GM12878 (cell line): ENCODE data around the gene OR52E6. TPM values are rescaled to one million over a fixed set of nuclear protein-coding genes. Genes with fewer than 3 reads are reported as not detected.

ENCODE experiments used
- ATAC-seq: fragments of 200-7000 bp; cut with Tn5 transposase; 3 replicates; pipeline ENCODE4 v1.9.1; 2020; ENCODE audit warnings: mild to moderate bottlenecking, moderate library complexity
- BruUV-seq: library from RNA; stranded (reverse); fragments of 400-500 nt; replicated peaks from 2 replicates; lab custom pipeline; 2021; lab: Mats Ljungman, UMichigan
- CTCF ChIA-PET: fragments of 300-600 bp; sonication (Branson Sonifier 250); formaldehyde crosslinking; extraction: SDS; loops from one replicate; lab custom pipeline; 2021; ENCODE audit warnings: inconsistent platforms; lab: Yijun Ruan, JAX
- POLR2A ChIA-PET: fragments of 350-600 bp; formaldehyde crosslinking; extraction: SDS; loops from one replicate; lab custom pipeline; 2021; ENCODE audit warnings: inconsistent platforms; lab: Charles Lee
- RAD21 ChIA-PET: fragments of 300-600 bp; sonication (Branson Sonifier 250); formaldehyde crosslinking; loops from one replicate; lab custom pipeline; 2023; ENCODE audit warnings: antibody characterized with exemption; ENCODE audit not compliant: unreplicated experiment; lab: Charles Lee
- SMC1A ChIA-PET: fragments of 300-600 bp; sonication (Branson Sonifier 250); formaldehyde crosslinking; loops from one replicate; lab custom pipeline; 2023; ENCODE audit not compliant: unreplicated experiment, uncharacterized antibody; lab: Charles Lee
- DNase-seq: peaks from one replicate; pipeline ENCODE4 v3.0.0-alpha.2; 2011; ENCODE audit warnings: low read depth, low spot score
- FAIRE-seq: peaks from 3 replicates; lab custom pipeline; 2011; peaks lifted over from hg19 to GRCh38; lab: Jason Lieb, UNC
- H2AFZ ChIP-seq: 2 replicates; pipeline ENCODE4 v1.6.0; 2011; ENCODE audit warnings: low read depth, low read length, control low read depth; ENCODE audit not compliant: control insufficient read depth
- H3K27ac ChIP-seq: 2 replicates; pipeline ENCODE4 v1.5.1; 2011; ENCODE audit warnings: control low read depth; ENCODE audit not compliant: control insufficient read depth, insufficient read depth
- H3K27me3 ChIP-seq, 2 experiments: replicated peaks in 1 of 2; 2 replicates each; pipeline versions ENCODE4 v1.6.0 to v1.6.1; 2011; ENCODE audit warnings: low read length in 1 of 2; ENCODE audit not compliant: control insufficient read depth in 2 of 2, insufficient read depth in 2 of 2
- H3K36me3 ChIP-seq, 2 experiments: 2 replicates each; pipeline ENCODE4 v1.5.1; 2011; ENCODE audit warnings: low read length in 1 of 2; ENCODE audit not compliant: control insufficient read depth in 2 of 2, insufficient read depth in 2 of 2
- H3K4me1 ChIP-seq: 2 replicates; pipeline ENCODE4 v1.6.1; 2011; ENCODE audit warnings: mild to moderate bottlenecking, low read length, moderate library complexity, mixed read lengths; ENCODE audit not compliant: control insufficient read depth, insufficient read depth
- H3K4me2 ChIP-seq: 2 replicates; pipeline ENCODE4 v1.6.0; 2011; ENCODE audit warnings: control low read depth; ENCODE audit not compliant: control insufficient read depth, insufficient read depth
- H3K4me3 ChIP-seq: fragments of 200-600 bp; sonication (generic); 2 replicates; pipeline ENCODE4 v1.5.1; 2016
- H3K79me2 ChIP-seq: 2 replicates; pipeline ENCODE4 v1.6.0; 2011; ENCODE audit warnings: low read length; ENCODE audit not compliant: control insufficient read depth, insufficient read depth
- H3K9ac ChIP-seq: 2 replicates; pipeline ENCODE4 v1.8.0; 2011; ENCODE audit warnings: low read length, control low read depth, mixed read lengths; ENCODE audit not compliant: control insufficient read depth, insufficient read depth
- H3K9me3 ChIP-seq: replicated peaks from 3 replicates; pipeline ENCODE4 v1.5.1; 2011; ENCODE audit warnings: mild to moderate bottlenecking, low read length; ENCODE audit not compliant: control insufficient read depth, insufficient read depth
- H4K20me1 ChIP-seq: 2 replicates; pipeline ENCODE4 v1.6.0; 2011; ENCODE audit not compliant: control insufficient read depth, insufficient read depth
- CREM ChIP-seq: IDR thresholded peaks from 2 replicates; pipeline ENCODE4 v1.6.1; 2014; ENCODE audit warnings: antibody characterized with exemption, low read depth
- RELA ChIP-seq: fragments of 450-650 bp; IDR thresholded peaks from 2 replicates; pipeline ENCODE4 v1.8.0; 2014; ENCODE audit warnings: borderline replicate concordance; ENCODE audit not compliant: partially characterized antibody
- SIN3A ChIP-seq: IDR thresholded peaks from 2 replicates; pipeline ENCODE4 v1.6.1; 2012; ENCODE audit warnings: low read depth, low read length, improper control_type of control experiment
- WGBS: methylation state at CpG from one replicate; pipeline ENCODE4 v1.1.6; 2016; ENCODE audit warnings: low lambda C conversion rate; ENCODE audit not compliant: insufficient replicate concordance, insufficient coverage; ENCODE audit errors: missing lambda C conversion rate; 5-methylcytosine and 5-hydroxymethylcytosine counted together
- in situ Hi-C: fragments of 300-500 bp; cut with MboI; formaldehyde crosslinking; loops from 9 replicates; pipeline ENCODE4 v1.14.3; 2018; ENCODE audit warnings: mixed read lengths
- intact Hi-C: fragments of 100-400 bp; cut with micrococcal nuclease; formaldehyde crosslinking; loops from one replicate; pipeline ENCODE4 v1.14.2; 2022; ENCODE audit not compliant: unreplicated experiment
- polyA plus RNA-seq, 11 experiments: library from polyadenylated mRNA; depleted of rRNA in 4 of 11; unstranded in 6 of 11; stranded (reverse) in 5 of 11; fragments of >200 nt; fragmentation: Nextera tagmentation in 4 of 11; fragmentation: Illumina TruSeq in 1 of 11; extraction: Ambion mirVana in 4 of 11; extraction: Trizol in 1 of 11; gene quantifications; 1 replicate in 1 of 11; 2 replicates in 10 of 11; pipeline versions ENCODE4 v1.2.1 to v1.2.3, GENCODE V29; 2011 to 2016; ENCODE audit warnings: inconsistent platforms in 2 of 11, missing spikeins in 2 of 11, low read depth in 1 of 11
- total RNA-seq, 4 experiments: library from RNA; depleted of rRNA in 3 of 4; stranded (reverse); fragments of >200 nt in 3 of 4; fragmentation: Illumina TruSeq in 1 of 4; extraction: Trizol in 1 of 4; gene quantifications; 2 replicates each; pipeline versions ENCODE4 v1.2.1 to v1.2.3, GENCODE V29; 2013 to 2021
- TF ChIP-seq, protein P1 (sequence below): fragments of 450-650 bp; IDR thresholded peaks from 2 replicates; pipeline ENCODE4 v1.6.1; 2018; ENCODE audit warnings: borderline replicate concordance, mild to moderate bottlenecking; ENCODE audit not compliant: partially characterized antibody
- TF ChIP-seq, protein P2 (sequence below): IDR thresholded peaks from 2 replicates; pipeline ENCODE4 v1.6.1; 2012; ENCODE audit warnings: mild to moderate bottlenecking, low read depth, low read length

Gene OR52E6
- total and polyA plus RNA-seq, 10 of the 15 experiments (the other 5 are each of a cell fraction or from before 2014, with no cell fraction given): not detected

DNA sequence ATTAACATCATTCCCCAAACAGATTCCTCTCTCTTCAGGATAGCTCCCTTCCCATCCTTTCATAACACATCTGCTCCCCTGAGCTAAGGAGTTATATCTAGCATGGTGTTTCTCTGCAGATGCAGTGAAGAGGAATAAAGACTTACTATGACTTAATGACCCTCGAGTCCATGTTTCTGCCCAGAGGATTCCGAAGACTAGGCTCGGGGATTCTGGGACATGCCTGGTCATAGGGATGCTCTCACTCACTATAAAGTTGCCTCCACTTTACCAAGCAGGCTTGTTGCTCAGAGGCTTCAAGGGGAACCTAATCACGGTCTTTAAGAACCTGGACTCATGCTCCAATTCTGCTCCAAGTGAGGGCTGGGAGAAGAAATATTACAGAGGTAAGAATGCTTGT lies 38.6 kb upstream of the OR52E6 start, which contains the start of gene OR52E4:
Gene OR52E4 (plus strand): TSS at position 301 of the 400 bp plus-strand sequence. CDS start 3,664 bp downstream, outside the sequence.
- H4K20me1 ChIP-seq: no peaks in the 10 kb centered on the region
- TF ChIP-seq SIN3A: no peak
- TF ChIP-seq, protein P1, sequence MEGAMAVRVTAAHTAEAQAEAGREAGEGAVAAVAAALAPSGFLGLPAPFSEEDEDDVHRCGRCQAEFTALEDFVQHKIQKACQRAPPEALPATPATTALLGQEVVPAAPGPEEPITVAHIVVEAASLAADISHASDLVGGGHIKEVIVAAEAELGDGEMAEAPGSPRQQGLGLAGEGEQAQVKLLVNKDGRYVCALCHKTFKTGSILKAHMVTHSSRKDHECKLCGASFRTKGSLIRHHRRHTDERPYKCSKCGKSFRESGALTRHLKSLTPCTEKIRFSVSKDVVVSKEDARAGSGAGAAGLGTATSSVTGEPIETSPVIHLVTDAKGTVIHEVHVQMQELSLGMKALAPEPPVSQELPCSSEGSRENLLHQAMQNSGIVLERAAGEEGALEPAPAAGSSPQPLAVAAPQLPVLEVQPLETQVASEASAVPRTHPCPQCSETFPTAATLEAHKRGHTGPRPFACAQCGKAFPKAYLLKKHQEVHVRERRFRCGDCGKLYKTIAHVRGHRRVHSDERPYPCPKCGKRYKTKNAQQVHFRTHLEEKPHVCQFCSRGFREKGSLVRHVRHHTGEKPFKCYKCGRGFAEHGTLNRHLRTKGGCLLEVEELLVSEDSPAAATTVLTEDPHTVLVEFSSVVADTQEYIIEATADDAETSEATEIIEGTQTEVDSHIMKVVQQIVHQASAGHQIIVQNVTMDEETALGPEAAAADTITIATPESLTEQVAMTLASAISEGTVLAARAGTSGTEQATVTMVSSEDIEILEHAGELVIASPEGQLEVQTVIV: no peak
- TF ChIP-seq, protein P2, sequence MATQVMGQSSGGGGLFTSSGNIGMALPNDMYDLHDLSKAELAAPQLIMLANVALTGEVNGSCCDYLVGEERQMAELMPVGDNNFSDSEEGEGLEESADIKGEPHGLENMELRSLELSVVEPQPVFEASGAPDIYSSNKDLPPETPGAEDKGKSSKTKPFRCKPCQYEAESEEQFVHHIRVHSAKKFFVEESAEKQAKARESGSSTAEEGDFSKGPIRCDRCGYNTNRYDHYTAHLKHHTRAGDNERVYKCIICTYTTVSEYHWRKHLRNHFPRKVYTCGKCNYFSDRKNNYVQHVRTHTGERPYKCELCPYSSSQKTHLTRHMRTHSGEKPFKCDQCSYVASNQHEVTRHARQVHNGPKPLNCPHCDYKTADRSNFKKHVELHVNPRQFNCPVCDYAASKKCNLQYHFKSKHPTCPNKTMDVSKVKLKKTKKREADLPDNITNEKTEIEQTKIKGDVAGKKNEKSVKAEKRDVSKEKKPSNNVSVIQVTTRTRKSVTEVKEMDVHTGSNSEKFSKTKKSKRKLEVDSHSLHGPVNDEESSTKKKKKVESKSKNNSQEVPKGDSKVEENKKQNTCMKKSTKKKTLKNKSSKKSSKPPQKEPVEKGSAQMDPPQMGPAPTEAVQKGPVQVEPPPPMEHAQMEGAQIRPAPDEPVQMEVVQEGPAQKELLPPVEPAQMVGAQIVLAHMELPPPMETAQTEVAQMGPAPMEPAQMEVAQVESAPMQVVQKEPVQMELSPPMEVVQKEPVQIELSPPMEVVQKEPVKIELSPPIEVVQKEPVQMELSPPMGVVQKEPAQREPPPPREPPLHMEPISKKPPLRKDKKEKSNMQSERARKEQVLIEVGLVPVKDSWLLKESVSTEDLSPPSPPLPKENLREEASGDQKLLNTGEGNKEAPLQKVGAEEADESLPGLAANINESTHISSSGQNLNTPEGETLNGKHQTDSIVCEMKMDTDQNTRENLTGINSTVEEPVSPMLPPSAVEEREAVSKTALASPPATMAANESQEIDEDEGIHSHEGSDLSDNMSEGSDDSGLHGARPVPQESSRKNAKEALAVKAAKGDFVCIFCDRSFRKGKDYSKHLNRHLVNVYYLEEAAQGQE: no peak
- TF ChIP-seq RELA: no peak
- no peak for TF ChIP-seq CREM
- H3K79me2 ChIP-seq: no peaks in the 10 kb centered on the region
- ChIA-PET RAD21 (no interaction called here), SMC1A (no interaction called here), POLR2A (no interaction called here), CTCF (no interaction called here)
- no peak within 1 kb of the TSS for H3K4me2 ChIP-seq
- 6% methylated on average over 4 of the region's 4 CpGs for WGBS
- H3K9ac ChIP-seq: no peak within 1 kb of the TSS
- no peak within 1 kb of the TSS for H3K27ac ChIP-seq
- no peaks in the 10 kb centered on the region for H3K36me3 ChIP-seq
- no peaks in the 10 kb centered on the region for H3K4me1 ChIP-seq
- FAIRE-seq (no peak), ATAC-seq (no peak), DNase-seq (no peak)
- intact Hi-C loops: loop anchor here (10.0 kb wide), 1 partner anchor 434 kb away; no protein-coding TSS in a partner anchor
- BruUV-seq: no TSS peak
- in situ Hi-C loops: no loop called here
- no peaks in the 10 kb centered on the region for H3K9me3 ChIP-seq
- H2AFZ ChIP-seq: no peak within 1 kb of the TSS
- no peaks in the 10 kb centered on the region; a peak in 1 of 4 replicates for H3K27me3 ChIP-seq
- H3K4me3 ChIP-seq: no peak within 1 kb of the TSS
